MM.1S (cell line): ENCODE results near the gene SLC5A5.

Experiments
- DNase-seq: peaks from one replicate; pipeline ENCODE4 v3.0.0-alpha.2; 2015
- H2AFZ ChIP-seq: fragments of 300-600 bp; sonication (generic); 2 replicates; pipeline ENCODE4 v1.6.0; 2016; ENCODE audit warnings: antibody characterized with exemption, low read length
- H3F3A ChIP-seq: fragments of 300-600 bp; sonication (generic); 2 replicates; pipeline ENCODE4 v1.6.1; 2016; ENCODE audit warnings: mild to moderate bottlenecking, antibody characterized with exemption, low read length, moderate library complexity, mixed read lengths; ENCODE audit not compliant: insufficient read depth
- H3K27ac ChIP-seq: fragments of 300-600 bp; sonication (generic); 2 replicates; pipeline ENCODE4 v1.5.1; 2016; ENCODE audit warnings: mild to moderate bottlenecking, low read length
- H3K27me3 ChIP-seq: fragments of 300-600 bp; sonication (generic); replicated peaks from 2 replicates; pipeline ENCODE4 v1.6.0; 2016; ENCODE audit warnings: low read length; ENCODE audit not compliant: insufficient read depth
- H3K36me3 ChIP-seq: fragments of 300-600 bp; sonication (generic); replicated peaks from 2 replicates; pipeline ENCODE4 v1.6.1; 2016; ENCODE audit warnings: mild to moderate bottlenecking, low read length, mixed read lengths; ENCODE audit not compliant: insufficient read depth
- H3K4me1 ChIP-seq: fragments of 300-600 bp; sonication (generic); 2 replicates; pipeline ENCODE4 v1.6.1; 2016; ENCODE audit warnings: low read length, mixed read lengths
- H3K4me2 ChIP-seq: fragments of 300-600 bp; sonication (generic); 2 replicates; pipeline ENCODE4 v1.6.0; 2016; ENCODE audit warnings: low read depth, low read length
- H3K4me3 ChIP-seq: fragments of 300-600 bp; sonication (generic); 2 replicates; pipeline ENCODE4 v1.5.1; 2016; ENCODE audit warnings: low read length, mixed read lengths
- H3K79me2 ChIP-seq: fragments of 300-600 bp; sonication (generic); 2 replicates; pipeline ENCODE4 v1.6.1; 2016; ENCODE audit warnings: mixed run types, low read length, mixed read lengths
- H3K9ac ChIP-seq: fragments of 300-600 bp; sonication (generic); 2 replicates; pipeline ENCODE4 v1.6.1; 2016; ENCODE audit warnings: low read length, mixed read lengths
- H3K9me2 ChIP-seq: fragments of 300-600 bp; sonication (generic); replicated peaks from 2 replicates; pipeline ENCODE4 v1.6.1; 2016; ENCODE audit warnings: mild to moderate bottlenecking, low read length, mixed read lengths; ENCODE audit not compliant: insufficient read depth
- H3K9me3 ChIP-seq: fragments of 300-600 bp; sonication (generic); replicated peaks from 2 replicates; pipeline ENCODE4 v1.6.1; 2016; ENCODE audit warnings: mild to moderate bottlenecking, low read length, mixed read lengths; ENCODE audit not compliant: insufficient read depth
- H4K20me1 ChIP-seq: fragments of 300-600 bp; sonication (generic); 2 replicates; pipeline ENCODE4 v1.6.1; 2016; ENCODE audit warnings: mild to moderate bottlenecking, low read length, moderate library complexity, mixed read lengths; ENCODE audit not compliant: insufficient read depth
- CTCF ChIP-seq: fragments of 300-600 bp; sonication (generic); IDR thresholded peaks from 2 replicates; pipeline ENCODE4 v1.5.1; 2016; ENCODE audit warnings: antibody characterized with exemption, low read length, mixed read lengths
- EZH2 ChIP-seq: fragments of 300-600 bp; sonication (generic); optimal IDR thresholded peaks from 2 replicates; pipeline ENCODE3; 2017; ENCODE audit warnings: low read depth, mild to moderate bottlenecking, antibody characterized with exemption, low read length, mixed read lengths
- EZH2phosphoT487 ChIP-seq: fragments of 300-600 bp; sonication (generic); IDR thresholded peaks from 2 replicates; pipeline ENCODE4 v1.6.1; 2018; ENCODE audit warnings: antibody characterized with exemption, low read length

The SLC5A5 gene

GRCh38 chr19:17888260-17888659 lies 16.5 kb downstream of the SLC5A5 start:
- Histone ChIP-seq H3K4me2 (no peak overlapping the region), H3K79me2 (no peaks in the 10 kb centered on the region), H3K4me3 (no peak overlapping the region), H3K4me1 (no peaks in the 10 kb centered on the region), H4K20me1 (no peaks in the 10 kb centered on the region), H3F3A (no peaks in the 10 kb centered on the region), H3K27ac (no peak overlapping the region), H3K36me3 (no peaks in the 10 kb centered on the region), H3K9ac (no peak overlapping the region), H3K27me3 (peaks cover 54% of the 10 kb centered on the region), H2AFZ (no peak overlapping the region), H3K9me2 (no peaks in the 10 kb centered on the region), H3K9me3 (no peaks in the 10 kb centered on the region)
- no peak for DNase-seq
- TF ChIP-seq EZH2phosphoT487, result no peak
- TF ChIP-seq CTCF, result no peak
- TF ChIP-seq EZH2, result no peak

DNA sequence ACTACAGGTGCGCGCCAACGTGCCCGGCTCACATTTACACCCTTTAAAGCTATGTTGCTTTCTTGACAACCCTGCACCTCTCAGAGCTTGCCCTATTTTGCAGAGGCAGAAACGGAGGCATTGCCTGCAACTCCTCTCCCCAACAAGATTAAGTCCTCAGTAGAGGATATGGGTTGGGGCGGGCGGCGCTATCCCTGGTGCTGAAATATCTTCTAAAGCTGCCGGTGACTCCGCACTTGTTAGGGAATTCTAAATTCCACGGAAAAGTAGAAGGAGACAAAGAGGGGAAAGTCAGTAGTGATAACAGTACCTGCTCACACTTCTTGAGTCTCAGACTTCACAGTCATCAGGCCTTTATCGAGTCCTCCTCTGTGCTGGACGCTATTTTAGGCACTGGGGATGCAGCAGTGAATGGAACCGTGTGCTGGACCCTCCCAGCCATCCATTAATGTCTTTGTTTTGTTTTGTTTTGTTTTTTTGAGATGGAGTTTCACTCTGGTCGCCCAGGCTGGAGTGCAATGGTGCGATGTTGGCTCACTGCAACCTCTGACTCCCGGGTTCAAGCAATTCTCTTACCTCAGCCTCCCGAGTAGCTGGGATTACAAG lies 18.0 kb downstream of the SLC5A5 start:
- Histone ChIP-seq H3K9ac (no peak overlapping the region), H3K9me3 (no peaks in the 10 kb centered on the region), H3K4me1 (no peaks in the 10 kb centered on the region), H3K9me2 (no peaks in the 10 kb centered on the region), H3F3A (no peaks in the 10 kb centered on the region), H3K27me3 (peaks cover 60% of the 10 kb centered on the region), H3K36me3 (no peaks in the 10 kb centered on the region), H2AFZ (no peak overlapping the region), H4K20me1 (no peaks in the 10 kb centered on the region), H3K4me2 (no peak overlapping the region), H3K27ac (no peak overlapping the region), H3K79me2 (no peaks in the 10 kb centered on the region), H3K4me3 (no peak overlapping the region)
- TF ChIP-seq CTCF, result no peak
- TF ChIP-seq EZH2phosphoT487, result no peak
- no peak for TF ChIP-seq EZH2
- DNase-seq, result no peak

DNA sequence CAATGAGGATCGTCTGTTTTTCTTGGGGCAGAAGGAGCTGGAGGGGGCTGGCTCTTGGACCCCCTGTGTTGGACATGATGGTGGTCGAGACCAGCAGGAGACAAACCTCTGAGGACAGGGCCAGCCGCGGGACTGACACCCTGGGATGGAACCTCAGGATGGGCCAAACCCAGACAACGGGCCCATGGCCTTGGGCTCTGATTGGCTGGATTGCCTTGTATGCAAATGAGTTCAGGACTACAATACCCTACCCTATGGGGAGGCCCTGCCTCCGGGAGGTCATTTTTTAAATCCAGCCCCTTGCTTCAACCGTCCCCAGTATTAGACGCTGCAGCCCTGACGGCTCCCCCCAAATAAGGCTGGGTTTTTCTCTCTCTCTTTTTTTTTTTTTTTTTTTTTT lies 22.0 kb downstream of the SLC5A5 start:
- Histone ChIP-seq H3K9me2 (no peaks in the 10 kb centered on the region), H2AFZ (no peak overlapping the region), H3K79me2 (no peaks in the 10 kb centered on the region), H3K9ac (no peak overlapping the region), H3K4me1 (no peaks in the 10 kb centered on the region), H3K4me3 (no peak overlapping the region), H3K27me3 (peaks cover 65% of the 10 kb centered on the region), H4K20me1 (no peaks in the 10 kb centered on the region), H3K27ac (no peak overlapping the region), H3F3A (no peaks in the 10 kb centered on the region), H3K36me3 (no peaks in the 10 kb centered on the region), H3K4me2 (no peak overlapping the region), H3K9me3 (no peaks in the 10 kb centered on the region)
- TF ChIP-seq CTCF (no peak), EZH2phosphoT487 (no peak), EZH2 (no peak)
- DNase-seq, result no peak
